Loucy (cell line): ENCODE results near the gene TMEM156.

Experiments
- CTCF ChIP-seq: fragments of 200-600 bp; sonication (generic); conservative IDR thresholded peaks from 2 replicates; pipeline ENCODE4 v1.5.1; 2014; ENCODE audit warnings: mild to moderate bottlenecking, antibody characterized with exemption, low read length
- EZH2phosphoT487 ChIP-seq: fragments of 200-600 bp; IDR thresholded peaks from 2 replicates; pipeline ENCODE4 v1.6.1; 2018; ENCODE audit warnings: antibody characterized with exemption, mild to moderate bottlenecking, moderate library complexity, borderline replicate concordance

GRCh38 chr4:38989487-38989886 lies 42.7 kb downstream of the TMEM156 start:
- TF ChIP-seq EZH2phosphoT487 (no peak), CTCF (no peak)
